Bone marrow (tissue), 2 donors: ENCODE measurements around the gene HMG20A.

Source experiments
- DNase-seq, 2 donors: peaks; one replicate each; lab custom pipeline; 2025; lab: John Stamatoyannopoulos, UW

Gene HMG20A

GRCh38 chr15:77499087-77499760 lies 78.5 kb downstream of the HMG20A start:
- DNase-seq = no peak

- no peak for DNase-seq
Observed at GRCh38 chr15:77500989-77501388, 80.3 kb downstream of the HMG20A start.

GRCh38 chr15:77502379-77503095 lies 81.8 kb downstream of the HMG20A start:
- no peak for DNase-seq

GRCh38 chr15:77503240-77503639 lies 82.6 kb downstream of the HMG20A start:
- DNase-seq = no peak

- DNase-seq = no peak
Observed at GRCh38 chr15:77503764-77504163, 83.1 kb downstream of the HMG20A start.

- no peak for DNase-seq
Observed at GRCh38 chr15:77504306-77504705, 83.6 kb downstream of the HMG20A start.

GRCh38 chr15:77504871-77505270 lies 84.2 kb downstream of the HMG20A start:
- DNase-seq = no peak

GRCh38 chr15:77505556-77505955 lies 84.9 kb downstream of the HMG20A start:
- no peak for DNase-seq

- DNase-seq = no peak
Observed at GRCh38 chr15:77506311-77507142, 85.8 kb downstream of the HMG20A start.

- DNase-seq = no peak
Observed at GRCh38 chr15:77507143-77507897, 86.6 kb downstream of the HMG20A start.

GRCh38 chr15:77507911-77508310 lies 87.2 kb downstream of the HMG20A start:
- DNase-seq = no peak

- peak in 1 of 2 donors; percentile 21 for DNase-seq
Observed at GRCh38 chr15:77508541-77509243, 88.0 kb downstream of the HMG20A start.

- no peak for DNase-seq
Observed at GRCh38 chr15:77510066-77511057, 89.7 kb downstream of the HMG20A start.

GRCh38 chr15:77511869-77512268 lies 91.2 kb downstream of the HMG20A start:
- DNase-seq = no peak

- no peak for DNase-seq
Observed at GRCh38 chr15:77513226-77513625, 92.5 kb downstream of the HMG20A start.

- no peak for DNase-seq
Observed at GRCh38 chr15:77514641-77515402, 94.1 kb downstream of the HMG20A start.

- no peak for DNase-seq
Observed at GRCh38 chr15:77515613-77516012, 94.9 kb downstream of the HMG20A start.

- DNase-seq = no peak
Observed at GRCh38 chr15:77516076-77516475, 95.4 kb downstream of the HMG20A start.

- no peak for DNase-seq
Observed at GRCh38 chr15:77516786-77517185, 96.1 kb downstream of the HMG20A start.
